GM12874 (cell line): ENCODE measurements around the gene MRPS33.

ENCODE experiments used
- CTCF ChIP-seq: IDR thresholded peaks from 2 replicates; pipeline ENCODE4 v1.5.1; 2011; ENCODE audit warnings: low read depth, mild to moderate bottlenecking, control low read depth, low read length, moderate library complexity; ENCODE audit not compliant: insufficient read depth

Gene MRPS33

GRCh38 chr7:140982508-140982907 lies 32.2 kb downstream of the MRPS33 start:
- no peak for TF ChIP-seq CTCF

- no peak for TF ChIP-seq CTCF
Observed at GRCh38 chr7:140981951-140982350, 32.8 kb downstream of the MRPS33 start.

- TF ChIP-seq CTCF, result no peak
Observed at GRCh38 chr7:140977741-140978140, 37.0 kb downstream of the MRPS33 start.

GRCh38 chr7:140972876-140973829 lies 41.6 kb downstream of the MRPS33 start:
- TF ChIP-seq CTCF, result no peak

- TF ChIP-seq CTCF, result no peak
Observed at GRCh38 chr7:140972344-140972743, 42.4 kb downstream of the MRPS33 start.

GRCh38 chr7:140967438-140967837 lies 47.3 kb downstream of the MRPS33 start:
- no peak for TF ChIP-seq CTCF

GRCh38 chr7:140966561-140967233 lies 48.1 kb downstream of the MRPS33 start:
- TF ChIP-seq CTCF, result no peak
